B cell (primary cell): ENCODE results near the gene RNF25. TPM values are rescaled to one million over a fixed set of nuclear protein-coding genes. Genes with fewer than 3 reads are reported as not detected.

Experiments used
- ATAC-seq: fragments of 200-7000 bp; cut with Tn5 transposase; one replicate; pipeline ENCODE4 v1.10.0; 2021; ENCODE audit warnings: low read depth, mild to moderate bottlenecking, moderate number of reproducible peaks, moderate library complexity
- CTCF ChIA-PET: fragments of 350-600 bp; sonication (Branson Sonifier 250); formaldehyde crosslinking; loops from one replicate; lab custom pipeline; 2021; ENCODE audit warnings: antibody characterized with exemption, inconsistent platforms; lab: Charles Lee
- POLR2A ChIA-PET: fragments of 350-600 bp; sonication (Branson Sonifier 250); formaldehyde crosslinking; loops from one replicate; lab custom pipeline; 2021; ENCODE audit warnings: antibody characterized with exemption; lab: Charles Lee
- DNase-seq: peaks from one replicate; pipeline ENCODE4 v3.0.0; 2013
- H2AFZ ChIP-seq: 2 replicates; pipeline ENCODE4 v1.6.1; 2012; ENCODE audit warnings: mild to moderate bottlenecking, low read depth, low read length; ENCODE audit not compliant: insufficient read depth, poor library complexity, severe bottlenecking
- H3K27ac ChIP-seq, 2 donors: 1 replicate in 1 of 2; 2 replicates in 1 of 2; pipeline ENCODE4 v1.5.1; 2012 to 2013; ENCODE audit warnings: low read length in 2 of 2, mild to moderate bottlenecking in 2 of 2, moderate library complexity in 1 of 2
- H3K27me3 ChIP-seq, 4 experiments: fragments of 200-600 bp in 1 of 4; sonication (generic) in 1 of 4; replicated peaks in 1 of 4; 1 replicate in 2 of 4; 2 replicates in 2 of 4; pipeline versions ENCODE4 v1.6.1 to v1.7.0; 2013 to 2016; ENCODE audit warnings: low read length in 3 of 4, mild to moderate bottlenecking in 2 of 4, mixed read lengths in 1 of 4, moderate library complexity in 1 of 4; ENCODE audit not compliant: insufficient read depth in 4 of 4, control insufficient read depth in 3 of 4; ENCODE audit errors: control extremely low read depth in 1 of 4
- H3K36me3 ChIP-seq, 2 experiments: replicated peaks in 1 of 2; 1 replicate in 1 of 2; 2 replicates in 1 of 2; pipeline versions ENCODE4 v1.6.1 to v1.7.1; 2013; ENCODE audit warnings: low read length in 1 of 2; ENCODE audit not compliant: insufficient read depth in 2 of 2, control insufficient read depth in 1 of 2; ENCODE audit errors: control extremely low read depth in 1 of 2, extremely low read depth in 1 of 2
- H3K4me1 ChIP-seq, 2 donors: fragments of 200-600 bp in 1 of 2; sonication (generic) in 1 of 2; 1 replicate in 1 of 2; 2 replicates in 1 of 2; pipeline versions ENCODE4 v1.5.1 to v1.6.1; 2013 to 2017; ENCODE audit warnings: low read length in 2 of 2; ENCODE audit not compliant: control insufficient read depth in 2 of 2, insufficient read depth in 2 of 2
- H3K4me2 ChIP-seq: replicated peaks from 2 replicates; pipeline ENCODE3; 2012; ENCODE audit warnings: mild to moderate bottlenecking, low read depth, low read length; ENCODE audit not compliant: poor library complexity, severe bottlenecking
- H3K4me3 ChIP-seq, 5 experiments: fragments of 200-600 bp in 1 of 5; sonication (generic) in 1 of 5; 1 replicate in 3 of 5; 2 replicates in 2 of 5; pipeline versions ENCODE4 v1.5.1 to v1.7.0; 2011 to 2016; ENCODE audit warnings: low read length in 4 of 5, mild to moderate bottlenecking in 4 of 5, low read depth in 2 of 5, control low read depth in 1 of 5, moderate library complexity in 1 of 5; ENCODE audit not compliant: insufficient read depth in 1 of 5; ENCODE audit errors: control extremely low read depth in 1 of 5, extremely low read depth in 1 of 5
- H3K79me2 ChIP-seq: fragments of 200-600 bp; sonication (generic); one replicate; pipeline ENCODE4 v1.6.0; 2016; ENCODE audit warnings: low read length; ENCODE audit not compliant: control insufficient read depth, insufficient read depth
- H3K9ac ChIP-seq: fragments of 200-600 bp; sonication (generic); 2 replicates; pipeline ENCODE4 v1.6.1; 2017; ENCODE audit warnings: mild to moderate bottlenecking, low read length, moderate library complexity
- H3K9me3 ChIP-seq, 3 donors: one replicate each; pipeline versions ENCODE4 v1.6.1 to v1.7.1; 2013; ENCODE audit warnings: low read length in 2 of 3; ENCODE audit not compliant: control insufficient read depth in 2 of 3, insufficient read depth in 1 of 3; ENCODE audit errors: control extremely low read depth in 1 of 3
- H4K20me1 ChIP-seq: 2 replicates; pipeline ENCODE4 v1.6.0; 2012; ENCODE audit warnings: mild to moderate bottlenecking, low read length; ENCODE audit not compliant: insufficient read depth, control insufficient read depth, poor library complexity, severe bottlenecking
- H3K27ac Mint-ChIP-seq: one replicate; pipeline ENCODE4 v1.8.0; 2021; ENCODE audit warnings: mixed read lengths
- H3K27me3 Mint-ChIP-seq: one replicate; pipeline ENCODE4 v1.8.0; 2021; ENCODE audit warnings: mixed read lengths
- H3K4me1 Mint-ChIP-seq: one replicate; pipeline ENCODE4 v1.8.0; 2021; ENCODE audit warnings: mixed read lengths
- H3K4me3 Mint-ChIP-seq: one replicate; pipeline ENCODE4 v1.8.0; 2021; ENCODE audit warnings: mixed read lengths
- H3K9me3 Mint-ChIP-seq: one replicate; pipeline ENCODE4 v1.8.0; 2022; ENCODE audit warnings: mixed read lengths; ENCODE audit not compliant: insufficient read depth
- EZH2 ChIP-seq: IDR thresholded peaks from 2 replicates; pipeline ENCODE4 v1.6.1; 2012; ENCODE audit warnings: borderline replicate concordance, low read depth, mild to moderate bottlenecking, moderate library complexity, low read length; ENCODE audit not compliant: insufficient read depth, poor library complexity, severe bottlenecking
- WGBS: methylation state at CpG from one replicate; pipeline ENCODE4 v1.1.5; 2013; ENCODE audit warnings: missing lambda C conversion rate; ENCODE audit not compliant: insufficient coverage; 5-methylcytosine and 5-hydroxymethylcytosine counted together
- intact Hi-C: fragments of 100-400 bp; cut with micrococcal nuclease; formaldehyde crosslinking; loops from one replicate; pipeline ENCODE4 v1.10.0; 2022
- polyA plus RNA-seq: library from polyadenylated mRNA; depleted of rRNA; stranded (reverse); fragments of >200 nt; gene quantifications from 2 replicates; pipeline ENCODE4 v1.2.3, GENCODE V29; 2012
- total RNA-seq, 2 donors: library from RNA; stranded (reverse); fragments of 120-200 nt in 1 of 2; gene quantifications; 1 replicate in 1 of 2; 2 replicates in 1 of 2; pipeline versions ENCODE4 v1.2.3 to v1.2.4, GENCODE V29; 2013 to 2022
- TF ChIP-seq, protein P1 (sequence below): fragments of 200-600 bp; IDR thresholded peaks from one replicate; pipeline ENCODE4 v1.8.0; 2022; ENCODE audit warnings: antibody characterized with exemption, mild to moderate bottlenecking

The RNF25 gene
- total and polyA plus RNA-seq, 2 donors (not counting 1 experiment from before 2014, with no cell fraction given), result 31.7 to 35.6 TPM

DNA sequence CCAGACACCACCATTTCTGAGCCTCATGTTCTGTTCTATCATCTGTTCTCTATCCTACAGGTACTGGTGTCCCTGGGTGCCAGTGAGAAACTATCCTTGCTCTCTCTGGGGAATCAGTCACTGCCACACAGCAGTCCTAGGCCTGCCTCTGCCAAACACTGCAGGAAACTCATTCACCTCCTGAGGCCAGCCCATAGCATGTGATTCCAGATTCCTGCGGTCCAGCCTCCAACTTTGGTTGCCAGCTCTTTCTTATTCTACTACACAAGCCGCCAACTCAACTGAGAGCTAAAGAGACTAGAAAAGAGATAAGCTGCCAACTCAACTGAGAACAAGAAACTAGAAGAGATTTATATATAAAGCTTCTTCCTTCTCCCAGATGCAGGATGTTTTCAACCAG, 30.0 kb upstream of the RNF25 start:
- Histone ChIP-seq H3K36me3 (peaks cover 0 to 4% of the 10 kb centered on the region in 2 experiments), H3K27me3 (no peaks in the 10 kb centered on the region), H3K79me2 (no peaks in the 10 kb centered on the region), H3K9ac (no peak overlapping the region), H3K4me2 (no peak overlapping the region), H3K4me1 (no peaks in the 10 kb centered on the region), H4K20me1 (no peaks in the 10 kb centered on the region), H3K4me3 (no peak overlapping the region), H2AFZ (no peak overlapping the region), H3K9me3 (no peaks in the 10 kb centered on the region), H3K27ac (no peak overlapping the region)
- ChIA-PET CTCF (no interaction called here), POLR2A (no interaction called here)
- Mint-ChIP-seq H3K27ac (no peak overlapping the region), H3K4me1 (no peaks in the 10 kb centered on the region), H3K4me3 (no peak overlapping the region), H3K9me3 (no peaks in the 10 kb centered on the region), H3K27me3 (no peaks in the 10 kb centered on the region)
- intact Hi-C loops, result no loop called here
- DNase-seq (no peak), ATAC-seq (no peak)
- no peak for TF ChIP-seq EZH2
- TF ChIP-seq, protein P1, sequence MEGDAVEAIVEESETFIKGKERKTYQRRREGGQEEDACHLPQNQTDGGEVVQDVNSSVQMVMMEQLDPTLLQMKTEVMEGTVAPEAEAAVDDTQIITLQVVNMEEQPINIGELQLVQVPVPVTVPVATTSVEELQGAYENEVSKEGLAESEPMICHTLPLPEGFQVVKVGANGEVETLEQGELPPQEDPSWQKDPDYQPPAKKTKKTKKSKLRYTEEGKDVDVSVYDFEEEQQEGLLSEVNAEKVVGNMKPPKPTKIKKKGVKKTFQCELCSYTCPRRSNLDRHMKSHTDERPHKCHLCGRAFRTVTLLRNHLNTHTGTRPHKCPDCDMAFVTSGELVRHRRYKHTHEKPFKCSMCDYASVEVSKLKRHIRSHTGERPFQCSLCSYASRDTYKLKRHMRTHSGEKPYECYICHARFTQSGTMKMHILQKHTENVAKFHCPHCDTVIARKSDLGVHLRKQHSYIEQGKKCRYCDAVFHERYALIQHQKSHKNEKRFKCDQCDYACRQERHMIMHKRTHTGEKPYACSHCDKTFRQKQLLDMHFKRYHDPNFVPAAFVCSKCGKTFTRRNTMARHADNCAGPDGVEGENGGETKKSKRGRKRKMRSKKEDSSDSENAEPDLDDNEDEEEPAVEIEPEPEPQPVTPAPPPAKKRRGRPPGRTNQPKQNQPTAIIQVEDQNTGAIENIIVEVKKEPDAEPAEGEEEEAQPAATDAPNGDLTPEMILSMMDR, result no peak
- WGBS, result 100% methylated on average over 1 of the region's 2 CpGs

DNA sequence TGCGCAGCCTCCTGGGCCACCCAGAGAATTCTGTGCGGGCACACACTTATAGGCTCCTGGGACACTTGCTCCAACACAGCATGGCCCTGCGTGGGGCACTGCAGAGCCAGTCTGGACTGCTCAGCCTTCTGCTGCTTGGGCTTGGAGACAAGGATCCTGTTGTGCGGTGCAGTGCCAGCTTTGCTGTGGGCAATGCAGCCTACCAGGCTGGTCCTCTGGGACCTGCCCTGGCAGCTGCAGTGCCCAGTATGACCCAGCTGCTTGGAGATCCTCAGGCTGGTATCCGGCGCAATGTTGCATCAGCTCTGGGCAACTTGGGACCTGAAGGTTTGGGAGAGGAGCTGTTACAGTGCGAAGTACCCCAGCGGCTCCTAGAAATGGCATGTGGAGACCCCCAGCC, 27.1 kb upstream of the RNF25 start:
- TF ChIP-seq, protein P1, result no peak
- no peak for TF ChIP-seq EZH2
- H3K79me2 ChIP-seq, result no peaks in the 10 kb centered on the region
- DNase-seq (no peak), ATAC-seq (no peak)
- no peak overlapping the region for H3K27ac ChIP-seq
- H4K20me1 ChIP-seq, result no peaks in the 10 kb centered on the region
- H3K9me3 ChIP-seq, result no peaks in the 10 kb centered on the region
- no peaks in the 10 kb centered on the region for H3K27me3 ChIP-seq
- 95% methylated on average over 8 of the region's 8 CpGs for WGBS
- POLR2A ChIA-PET, result no interaction called here
- no peak overlapping the region for H3K4me2 ChIP-seq
- Mint-ChIP-seq H3K27me3 (no peaks in the 10 kb centered on the region), H3K4me3 (no peak overlapping the region), H3K4me1 (no peaks in the 10 kb centered on the region), H3K9me3 (no peaks in the 10 kb centered on the region), H3K27ac (no peak overlapping the region)
- intact Hi-C loops, result no loop called here
- peaks cover 0 to 8% of the 10 kb centered on the region in 2 experiments for H3K36me3 ChIP-seq
- no peaks in the 10 kb centered on the region for H3K4me1 ChIP-seq
- no peak overlapping the region for H3K4me3 ChIP-seq
- CTCF ChIA-PET, result no interaction called here
- H2AFZ ChIP-seq, result no peak overlapping the region
- H3K9ac ChIP-seq, result no peak overlapping the region
